K562 (cell line): ENCODE data around the gene PRR7. TPM values are rescaled to one million over a fixed set of nuclear protein-coding genes. Genes with fewer than 3 reads are reported as not detected.

Experiments
- ATF3 ChIP-seq, 2 experiments: fragments of 450-650 bp in 1 of 2; sonication (generic) in 1 of 2; formaldehyde crosslinking in 1 of 2; IDR thresholded peaks in 1 of 2; conservative IDR thresholded peaks in 1 of 2; 2 replicates each; pipeline versions ENCODE4 v1.6.1 to v1.8.1; 2016 to 2023; ENCODE audit warnings: mild to moderate bottlenecking in 2 of 2, moderate library complexity in 2 of 2, inconsistent platforms in 1 of 2, missing genetic modification reagents in 1 of 2
- CBFB ChIP-seq: sonication (generic); formaldehyde crosslinking; IDR thresholded peaks from 2 replicates; pipeline ENCODE4 v1.4.0; 2020; ENCODE audit warnings: mild to moderate bottlenecking, missing genetic modification reagents
- CCAR2 ChIP-seq: fragments of 200-400 bp; formaldehyde crosslinking; IDR thresholded peaks from 2 replicates; pipeline ENCODE4 v1.6.1; 2017; ENCODE audit warnings: mild to moderate bottlenecking, low read depth, low read length
- ELK1 ChIP-seq: sonication (generic); formaldehyde crosslinking; IDR thresholded peaks from 2 replicates; pipeline ENCODE4 v1.8.1; 2022; ENCODE audit warnings: missing genetic modification reagents
- ETS2 ChIP-seq: IDR thresholded peaks from 2 replicates; pipeline ENCODE4 v1.6.1; 2016; ENCODE audit warnings: borderline replicate concordance, missing genetic modification characterization, mild to moderate bottlenecking, moderate library complexity, missing compliant biosample characterization; ENCODE audit not compliant: poor library complexity, severe bottlenecking
- GATA2 ChIP-seq: sonication (generic); formaldehyde crosslinking; IDR thresholded peaks from 2 replicates; pipeline ENCODE4 v1.4.0; 2020; ENCODE audit warnings: mild to moderate bottlenecking, missing genetic modification reagents
- KLF6 ChIP-seq: fragments of 250-450 bp; sonication (Bioruptor Pico); IDR thresholded peaks from 2 replicates; pipeline ENCODE4 v1.4.0; 2020; ENCODE audit warnings: mild to moderate bottlenecking, moderate library complexity, borderline replicate concordance
- LARP7 ChIP-seq: fragments of 450-650 bp; IDR thresholded peaks from 2 replicates; pipeline ENCODE4 v1.6.1; 2016
- MCM2 ChIP-seq: fragments of 450-650 bp; IDR thresholded peaks from 2 replicates; pipeline ENCODE4 v1.6.1; 2017; ENCODE audit warnings: low read depth, mild to moderate bottlenecking
- NFE2 ChIP-seq: IDR thresholded peaks from 2 replicates; pipeline ENCODE4 v1.6.1; 2014; ENCODE audit warnings: antibody characterized with exemption, low read depth
- PBX2 ChIP-seq, 2 experiments: IDR thresholded peaks in 1 of 2; conservative IDR thresholded peaks in 1 of 2; 2 replicates each; pipeline ENCODE4 v1.6.1; 2016; ENCODE audit warnings: low read depth in 2 of 2, mild to moderate bottlenecking in 1 of 2, missing compliant biosample characterization in 1 of 2, missing genetic modification characterization in 1 of 2, moderate library complexity in 1 of 2
- PURB ChIP-seq: sonication (generic); formaldehyde crosslinking; IDR thresholded peaks from 2 replicates; pipeline ENCODE4 v1.9.0; 2021; ENCODE audit warnings: low read depth, mild to moderate bottlenecking, missing genetic modification reagents
- THRB ChIP-seq: fragments of 450-650 bp; formaldehyde crosslinking; conservative IDR thresholded peaks from 2 replicates; pipeline ENCODE4 v1.4.0; 2022; ENCODE audit warnings: mild to moderate bottlenecking, missing genetic modification characterization
- XRCC3 ChIP-seq: fragments of 450-650 bp; IDR thresholded peaks from 2 replicates; pipeline ENCODE4 v1.6.1; 2017; ENCODE audit warnings: mild to moderate bottlenecking, moderate library complexity
- ZBTB2 ChIP-seq: fragments of 450-650 bp; IDR thresholded peaks from 2 replicates; pipeline ENCODE4 v1.6.1; 2016; ENCODE audit warnings: antibody characterized with exemption
- ZFPM2 ChIP-seq: fragments of 250-450 bp; sonication (Bioruptor Pico); IDR thresholded peaks from 2 replicates; pipeline ENCODE4 v1.5.1; 2022; ENCODE audit warnings: mild to moderate bottlenecking
- ZNF174 ChIP-seq: fragments of 250-450 bp; sonication (Bioruptor Pico); IDR thresholded peaks from 2 replicates; pipeline ENCODE4 v1.4.0; 2020; ENCODE audit warnings: mild to moderate bottlenecking
- ZNF212 ChIP-seq: fragments of 450-650 bp; formaldehyde crosslinking; IDR thresholded peaks from 2 replicates; pipeline ENCODE4 v1.4.0; 2020; ENCODE audit warnings: mild to moderate bottlenecking
- ZNF316 ChIP-seq: fragments of 450-650 bp; IDR thresholded peaks from 2 replicates; pipeline ENCODE4 v1.6.1; 2016
- ZNF717 ChIP-seq: fragments of 250-450 bp; sonication (Bioruptor Pico); IDR thresholded peaks from 2 replicates; pipeline ENCODE4 v1.5.0; 2021
- polyA plus RNA-seq, 8 experiments: library from polyadenylated mRNA; depleted of rRNA in 4 of 8; stranded (reverse) in 5 of 8; unstranded in 3 of 8; fragments of >200 nt; fragmentation: Nextera tagmentation in 2 of 8; fragmentation: Illumina TruSeq in 1 of 8; extraction: Ambion mirVana in 2 of 8; extraction: Trizol in 1 of 8; gene quantifications; 2 replicates each; pipeline versions ENCODE4 v1.2.1 to v1.2.3, GENCODE V29; 2011 to 2014; ENCODE audit warnings: inconsistent platforms in 1 of 8, missing spikeins in 1 of 8
- total RNA-seq, 7 experiments: library from RNA; depleted of rRNA in 6 of 7; stranded (reverse); fragments of >200 nt in 6 of 7; fragmentation: Illumina TruSeq in 2 of 7; extraction: Trizol in 2 of 7; gene quantifications; 2 replicates each; pipeline versions ENCODE4 v1.2.1 to v1.2.3, GENCODE V29; 2011 to 2021; ENCODE audit warnings: low replicate concordance in 1 of 7

PRR7 gene
- total and polyA plus RNA-seq, 9 of the 15 experiments (the other 6 are each of a cell fraction or from before 2014, with no cell fraction given), result 0.80 to 11.3 (median 10.4) TPM; not detected in 4

GRCh38 chr5:177478711-177479646, 32.4 kb downstream of the PRR7 start (continued):
- TF ChIP-seq CBFB (CRISPR knock-in tag) (no peak), ETS2 (tag) (no peak), XRCC3 (no peak), ZNF212 (CRISPR knock-in tag) (no peak), LARP7 (no peak), ELK1 (no peak), ZBTB2 (no peak), ZFPM2 (CRISPR knock-in tag) (no peak), ZNF174 (no peak), ZNF316 (no peak), CCAR2 (no peak), ATF3 (IDR thresholded peaks at IDR 0.05) (peak; percentile 93), ATF3 (CRISPR knock-in tag; conservative IDR thresholded peaks at IDR 0.05) (no peak), GATA2 (CRISPR knock-in tag) (no peak; the same call in 1 of the 2 replicates), KLF6 (CRISPR knock-in tag) (no peak), PURB (CRISPR knock-in tag) (no peak), PBX2 (CRISPR knock-in tag; IDR thresholded peaks at IDR 0.05; ENCODE audit: low read depth) (no peak), PBX2 (tag; conservative IDR thresholded peaks at IDR 0.05; ENCODE audit: low read depth) (peak; percentile 48; the same call in 1 of the 2 replicates), ZNF717 (no peak), NFE2 (no peak), MCM2 (no peak), THRB (CRISPR knock-in tag) (peak; percentile 93)
